B cell (primary cell): ENCODE results near the gene DUSP14. TPM values are rescaled to one million over a fixed set of nuclear protein-coding genes. Genes with fewer than 3 reads are reported as not detected.

Source experiments
- ATAC-seq: fragments of 200-7000 bp; cut with Tn5 transposase; one replicate; pipeline ENCODE4 v1.10.0; 2021; ENCODE audit warnings: low read depth, mild to moderate bottlenecking, moderate number of reproducible peaks, moderate library complexity
- CTCF ChIA-PET: fragments of 350-600 bp; sonication (Branson Sonifier 250); formaldehyde crosslinking; loops from one replicate; lab custom pipeline; 2021; ENCODE audit warnings: antibody characterized with exemption, inconsistent platforms; lab: Charles Lee
- POLR2A ChIA-PET: fragments of 350-600 bp; sonication (Branson Sonifier 250); formaldehyde crosslinking; loops from one replicate; lab custom pipeline; 2021; ENCODE audit warnings: antibody characterized with exemption; lab: Charles Lee
- DNase-seq: peaks from one replicate; pipeline ENCODE4 v3.0.0; 2013
- H2AFZ ChIP-seq: 2 replicates; pipeline ENCODE4 v1.6.1; 2012; ENCODE audit warnings: mild to moderate bottlenecking, low read depth, low read length; ENCODE audit not compliant: insufficient read depth, poor library complexity, severe bottlenecking
- H3K27ac ChIP-seq, 2 donors: 1 replicate in 1 of 2; 2 replicates in 1 of 2; pipeline ENCODE4 v1.5.1; 2012 to 2013; ENCODE audit warnings: low read length in 2 of 2, mild to moderate bottlenecking in 2 of 2, moderate library complexity in 1 of 2
- H3K27me3 ChIP-seq, 4 experiments: fragments of 200-600 bp in 1 of 4; sonication (generic) in 1 of 4; replicated peaks in 1 of 4; 1 replicate in 2 of 4; 2 replicates in 2 of 4; pipeline versions ENCODE4 v1.6.1 to v1.7.0; 2013 to 2016; ENCODE audit warnings: low read length in 3 of 4, mild to moderate bottlenecking in 2 of 4, mixed read lengths in 1 of 4, moderate library complexity in 1 of 4; ENCODE audit not compliant: insufficient read depth in 4 of 4, control insufficient read depth in 3 of 4; ENCODE audit errors: control extremely low read depth in 1 of 4
- H3K36me3 ChIP-seq, 2 experiments: replicated peaks in 1 of 2; 1 replicate in 1 of 2; 2 replicates in 1 of 2; pipeline versions ENCODE4 v1.6.1 to v1.7.1; 2013; ENCODE audit warnings: low read length in 1 of 2; ENCODE audit not compliant: insufficient read depth in 2 of 2, control insufficient read depth in 1 of 2; ENCODE audit errors: control extremely low read depth in 1 of 2, extremely low read depth in 1 of 2
- H3K4me1 ChIP-seq, 2 donors: fragments of 200-600 bp in 1 of 2; sonication (generic) in 1 of 2; 1 replicate in 1 of 2; 2 replicates in 1 of 2; pipeline versions ENCODE4 v1.5.1 to v1.6.1; 2013 to 2017; ENCODE audit warnings: low read length in 2 of 2; ENCODE audit not compliant: control insufficient read depth in 2 of 2, insufficient read depth in 2 of 2
- H3K4me2 ChIP-seq: replicated peaks from 2 replicates; pipeline ENCODE3; 2012; ENCODE audit warnings: mild to moderate bottlenecking, low read depth, low read length; ENCODE audit not compliant: poor library complexity, severe bottlenecking
- H3K4me3 ChIP-seq, 5 experiments: fragments of 200-600 bp in 1 of 5; sonication (generic) in 1 of 5; 1 replicate in 3 of 5; 2 replicates in 2 of 5; pipeline versions ENCODE4 v1.5.1 to v1.7.0; 2011 to 2016; ENCODE audit warnings: low read length in 4 of 5, mild to moderate bottlenecking in 4 of 5, low read depth in 2 of 5, control low read depth in 1 of 5, moderate library complexity in 1 of 5; ENCODE audit not compliant: insufficient read depth in 1 of 5; ENCODE audit errors: control extremely low read depth in 1 of 5, extremely low read depth in 1 of 5
- H3K79me2 ChIP-seq: fragments of 200-600 bp; sonication (generic); one replicate; pipeline ENCODE4 v1.6.0; 2016; ENCODE audit warnings: low read length; ENCODE audit not compliant: control insufficient read depth, insufficient read depth
- H3K9ac ChIP-seq: fragments of 200-600 bp; sonication (generic); 2 replicates; pipeline ENCODE4 v1.6.1; 2017; ENCODE audit warnings: mild to moderate bottlenecking, low read length, moderate library complexity
- H3K9me3 ChIP-seq, 3 donors: one replicate each; pipeline versions ENCODE4 v1.6.1 to v1.7.1; 2013; ENCODE audit warnings: low read length in 2 of 3; ENCODE audit not compliant: control insufficient read depth in 2 of 3, insufficient read depth in 1 of 3; ENCODE audit errors: control extremely low read depth in 1 of 3
- H4K20me1 ChIP-seq: 2 replicates; pipeline ENCODE4 v1.6.0; 2012; ENCODE audit warnings: mild to moderate bottlenecking, low read length; ENCODE audit not compliant: insufficient read depth, control insufficient read depth, poor library complexity, severe bottlenecking
- H3K27ac Mint-ChIP-seq: one replicate; pipeline ENCODE4 v1.8.0; 2021; ENCODE audit warnings: mixed read lengths
- H3K27me3 Mint-ChIP-seq: one replicate; pipeline ENCODE4 v1.8.0; 2021; ENCODE audit warnings: mixed read lengths
- H3K4me1 Mint-ChIP-seq: one replicate; pipeline ENCODE4 v1.8.0; 2021; ENCODE audit warnings: mixed read lengths
- H3K4me3 Mint-ChIP-seq: one replicate; pipeline ENCODE4 v1.8.0; 2021; ENCODE audit warnings: mixed read lengths
- H3K9me3 Mint-ChIP-seq: one replicate; pipeline ENCODE4 v1.8.0; 2022; ENCODE audit warnings: mixed read lengths; ENCODE audit not compliant: insufficient read depth
- CTCF ChIP-seq: fragments of 200-600 bp; IDR thresholded peaks from one replicate; pipeline ENCODE4 v1.8.0; 2022; ENCODE audit warnings: antibody characterized with exemption, mild to moderate bottlenecking
- EZH2 ChIP-seq: IDR thresholded peaks from 2 replicates; pipeline ENCODE4 v1.6.1; 2012; ENCODE audit warnings: borderline replicate concordance, low read depth, mild to moderate bottlenecking, moderate library complexity, low read length; ENCODE audit not compliant: insufficient read depth, poor library complexity, severe bottlenecking
- WGBS: methylation state at CpG from one replicate; pipeline ENCODE4 v1.1.5; 2013; ENCODE audit warnings: missing lambda C conversion rate; ENCODE audit not compliant: insufficient coverage; 5-methylcytosine and 5-hydroxymethylcytosine counted together
- intact Hi-C: fragments of 100-400 bp; cut with micrococcal nuclease; formaldehyde crosslinking; loops from one replicate; pipeline ENCODE4 v1.10.0; 2022
- polyA plus RNA-seq: library from polyadenylated mRNA; depleted of rRNA; stranded (reverse); fragments of >200 nt; gene quantifications from 2 replicates; pipeline ENCODE4 v1.2.3, GENCODE V29; 2012
- total RNA-seq, 2 donors: library from RNA; stranded (reverse); fragments of 120-200 nt in 1 of 2; gene quantifications; 1 replicate in 1 of 2; 2 replicates in 1 of 2; pipeline versions ENCODE4 v1.2.3 to v1.2.4, GENCODE V29; 2013 to 2022

The DUSP14 gene
- total and polyA plus RNA-seq, 2 donors (not counting 1 experiment from before 2014, with no cell fraction given) = 3.1 to 5.1 TPM

- H3K4me1 Mint-ChIP-seq = no peaks in the 10 kb centered on the region
- 97% methylated on average over 5 of the region's 8 CpGs for WGBS
- H3K27ac ChIP-seq = no peak overlapping the region
- no peak overlapping the region for H3K9ac ChIP-seq
- no peaks in the 10 kb centered on the region for H3K27me3 Mint-ChIP-seq
- no peak overlapping the region for H2AFZ ChIP-seq
- H3K27me3 ChIP-seq = no peaks in the 10 kb centered on the region
- no peak overlapping the region for H3K4me2 ChIP-seq
- ChIA-PET CTCF (no interaction called here), POLR2A (no interaction called here)
- TF ChIP-seq CTCF (no peak), EZH2 (no peak)
- H3K4me3 ChIP-seq = no peak overlapping the region
- H3K9me3 ChIP-seq = no peaks in the 10 kb centered on the region
- no peak overlapping the region for H3K4me3 Mint-ChIP-seq
- H3K9me3 Mint-ChIP-seq = no peaks in the 10 kb centered on the region
- H4K20me1 ChIP-seq = peaks cover 6% of the 10 kb centered on the region
- intact Hi-C loops = no loop called here
- H3K79me2 ChIP-seq = no peaks in the 10 kb centered on the region
- no peak for ATAC-seq
- no peak for DNase-seq
- H3K27ac Mint-ChIP-seq = no peak overlapping the region
- H3K36me3 ChIP-seq = peaks cover 14 to 69% of the 10 kb centered on the region in 2 experiments
- no peaks in the 10 kb centered on the region for H3K4me1 ChIP-seq
These were observed 30.5 kb downstream of the DUSP14 start for GRCh38 chr17:37520174-37520573.

- CTCF ChIA-PET = interaction anchor here (0.6 kb wide), 1 partner anchor 951 kb away, joined by 3 read pairs; no protein-coding TSS in a partner anchor
- intact Hi-C loops = no loop called here
- Histone ChIP-seq H3K4me3 (no peak overlapping the region), H3K9me3 (no peaks in the 10 kb centered on the region), H4K20me1 (peaks cover 6% of the 10 kb centered on the region), H2AFZ (no peak overlapping the region), H3K79me2 (no peaks in the 10 kb centered on the region), H3K27ac (no peak overlapping the region), H3K36me3 (peaks cover 8 to 70% of the 10 kb centered on the region in 2 experiments), H3K4me1 (no peaks in the 10 kb centered on the region), H3K27me3 (no peaks in the 10 kb centered on the region), H3K4me2 (no peak overlapping the region), H3K9ac (no peak overlapping the region)
- no peak overlapping the region for H3K4me3 Mint-ChIP-seq
- POLR2A ChIA-PET = interaction anchor here (0.6 kb wide), 1 partner anchor 963 kb away, joined by 7 read pairs; no protein-coding TSS in a partner anchor
- TF ChIP-seq EZH2 = no peak
- TF ChIP-seq CTCF = no peak
- no peaks in the 10 kb centered on the region for H3K4me1 Mint-ChIP-seq
- DNase-seq = no peak
- H3K9me3 Mint-ChIP-seq = no peaks in the 10 kb centered on the region
- no peak overlapping the region for H3K27ac Mint-ChIP-seq
- no peak for ATAC-seq
- 100% methylated on average over 4 of the region's 5 CpGs for WGBS
- H3K27me3 Mint-ChIP-seq = no peaks in the 10 kb centered on the region
These were observed 32.1 kb downstream of the DUSP14 start for GRCh38 chr17:37521821-37522220.
